ENCODE measurements around the gene ATG4C.
A peak's percentile ranks its signal among the peaks of the same experiment; 100 is the strongest.

Gene ATG4C

GRCh38 chr1:62904856-62905225 is 120.9 kb downstream of the ATG4C start:
- no peak for TF ChIP-seq POLR2A (IDR thresholded peaks at IDR 0.05; ENCODE audit: low read depth, low read length)
- TF ChIP-seq TAF1 (IDR thresholded peaks at IDR 0.05; ENCODE audit: borderline replicate concordance, low read depth, low read length), result no peak
- no peak for TF ChIP-seq POLR2AphosphoS5 (IDR thresholded peaks at IDR 0.05; ENCODE audit: low read depth, low read length)
- FAIRE-seq (no peak), DNase-seq (ENCODE audit: insufficient read length) (no peak)

- TF ChIP-seq TAF1 (IDR thresholded peaks at IDR 0.05; ENCODE audit: borderline replicate concordance, low read depth, low read length) (no peak), POLR2AphosphoS5 (IDR thresholded peaks at IDR 0.05; ENCODE audit: low read depth, low read length) (no peak), POLR2A (IDR thresholded peaks at IDR 0.05; ENCODE audit: low read depth, low read length) (no peak)
- FAIRE-seq, result no peak
- no peak for DNase-seq (ENCODE audit: insufficient read length)
Measured at GRCh38 chr1:62905309-62905708, 121.4 kb downstream of the ATG4C start.

- no peak for TF ChIP-seq TAF1 (IDR thresholded peaks at IDR 0.05; ENCODE audit: borderline replicate concordance, low read depth, low read length)
- TF ChIP-seq POLR2A (IDR thresholded peaks at IDR 0.05; ENCODE audit: low read depth, low read length), result no peak
- TF ChIP-seq POLR2AphosphoS5 (IDR thresholded peaks at IDR 0.05; ENCODE audit: low read depth, low read length), result no peak
- FAIRE-seq (no peak), DNase-seq (ENCODE audit: insufficient read length) (no peak)
Measured at GRCh38 chr1:62905872-62906271, 121.9 kb downstream of the ATG4C start.

- FAIRE-seq (no peak), DNase-seq (ENCODE audit: insufficient read length) (no peak)
- TF ChIP-seq TAF1 (IDR thresholded peaks at IDR 0.05; ENCODE audit: borderline replicate concordance, low read depth, low read length) (no peak), POLR2AphosphoS5 (IDR thresholded peaks at IDR 0.05; ENCODE audit: low read depth, low read length) (no peak), POLR2A (IDR thresholded peaks at IDR 0.05; ENCODE audit: low read depth, low read length) (no peak)
Measured at GRCh38 chr1:62906428-62906886, 122.5 kb downstream of the ATG4C start.

- DNase-seq (ENCODE audit: insufficient read length) (no peak), FAIRE-seq (no peak)
- TF ChIP-seq POLR2AphosphoS5 (IDR thresholded peaks at IDR 0.05; ENCODE audit: low read depth, low read length) (no peak), POLR2A (IDR thresholded peaks at IDR 0.05; ENCODE audit: low read depth, low read length) (no peak), TAF1 (IDR thresholded peaks at IDR 0.05; ENCODE audit: borderline replicate concordance, low read depth, low read length) (no peak)
Measured at GRCh38 chr1:62908168-62908695, 124.3 kb downstream of the ATG4C start.

- DNase-seq (ENCODE audit: insufficient read length), result no peak
- TF ChIP-seq POLR2AphosphoS5 (IDR thresholded peaks at IDR 0.05; ENCODE audit: low read depth, low read length), result no peak
- TF ChIP-seq TAF1 (IDR thresholded peaks at IDR 0.05; ENCODE audit: borderline replicate concordance, low read depth, low read length), result no peak
- no peak for TF ChIP-seq POLR2A (IDR thresholded peaks at IDR 0.05; ENCODE audit: low read depth, low read length)
- peak; percentile 24 for FAIRE-seq
Measured at GRCh38 chr1:62912028-62912638, 128.2 kb downstream of the ATG4C start.
